H9 (cell line): ENCODE measurements around the gene POLR2A. TPM values are rescaled to one million over a fixed set of nuclear protein-coding genes. Genes with fewer than 3 reads are reported as not detected.
A peak's percentile ranks its signal among the peaks of the same experiment; 100 is the strongest.
"Not testable (repeated sequence)": the region's sequence is repeated elsewhere in the genome, so short reads cannot be mapped to it uniquely, and the experiment has no call there.

Experiments
- DNase-seq: peaks from one replicate; pipeline ENCODE4 v3.0.0-alpha.2; 2017
- H2AFZ ChIP-seq: one replicate; pipeline ENCODE4 v1.6.1; 2013; ENCODE audit warnings: mild to moderate bottlenecking, low read length, control low read depth, moderate library complexity
- H2AK5ac ChIP-seq: 2 replicates; pipeline ENCODE4 v1.6.1; 2013; ENCODE audit warnings: low read length, control low read depth, mixed read lengths; ENCODE audit not compliant: insufficient read length
- H2BK120ac ChIP-seq: one replicate; pipeline ENCODE4 v1.6.1; 2013; ENCODE audit warnings: low read depth, mild to moderate bottlenecking, low read length, control low read depth, inconsistent platforms; ENCODE audit not compliant: poor library complexity, severe bottlenecking
- H2BK12ac ChIP-seq: 2 replicates; pipeline ENCODE4 v1.6.1; 2013; ENCODE audit warnings: low read length, control low read depth, mixed read lengths, low read depth; ENCODE audit not compliant: insufficient read length
- H2BK15ac ChIP-seq: 2 replicates; pipeline ENCODE4 v1.6.1; 2013; ENCODE audit warnings: low read depth, low read length, control low read depth
- H2BK20ac ChIP-seq: one replicate; pipeline ENCODE4 v1.6.1; 2013; ENCODE audit warnings: low read depth, mild to moderate bottlenecking, low read length, control low read depth, inconsistent platforms; ENCODE audit not compliant: poor library complexity, severe bottlenecking
- H2BK5ac ChIP-seq: 2 replicates; pipeline ENCODE4 v1.6.1; 2013; ENCODE audit warnings: low read length, control low read depth, mixed read lengths; ENCODE audit not compliant: insufficient read length
- H3K14ac ChIP-seq: 2 replicates; pipeline ENCODE4 v1.6.1; 2013; ENCODE audit warnings: low read length, control low read depth; ENCODE audit not compliant: insufficient read depth
- H3K18ac ChIP-seq: 2 replicates; pipeline ENCODE4 v1.6.1; 2013; ENCODE audit warnings: low read depth, mild to moderate bottlenecking, mixed read lengths, low read length, control low read depth; ENCODE audit not compliant: insufficient read length
- H3K23ac ChIP-seq: 2 replicates; pipeline ENCODE4 v1.6.1; 2013; ENCODE audit warnings: low read length, control low read depth, mixed read lengths, low read depth; ENCODE audit not compliant: insufficient read length
- H3K23me2 ChIP-seq: 2 replicates; pipeline ENCODE4 v1.6.1; 2013; ENCODE audit warnings: low read depth, mild to moderate bottlenecking, mixed read lengths, low read length, control low read depth; ENCODE audit not compliant: insufficient read length, poor library complexity, severe bottlenecking
- H3K27ac ChIP-seq: 2 replicates; pipeline ENCODE4 v1.5.1; 2013; ENCODE audit warnings: low read length, control low read depth, mixed read lengths, low read depth; ENCODE audit not compliant: insufficient read length
- H3K27me3 ChIP-seq: 2 replicates; pipeline ENCODE4 v1.6.1; 2013; ENCODE audit warnings: low read length, control low read depth, inconsistent platforms; ENCODE audit not compliant: insufficient read depth
- H3K4ac ChIP-seq: 2 replicates; pipeline ENCODE4 v1.6.1; 2013; ENCODE audit warnings: low read depth, mild to moderate bottlenecking, control low read depth, inconsistent platforms, low read length, moderate library complexity
- H3K4me1 ChIP-seq: 2 replicates; pipeline ENCODE4 v1.6.1; 2013; ENCODE audit warnings: low read length, control low read depth, inconsistent platforms; ENCODE audit not compliant: insufficient read depth
- H3K4me2 ChIP-seq: 2 replicates; pipeline ENCODE4 v1.6.1; 2013; ENCODE audit warnings: low read length, control low read depth, mixed read lengths; ENCODE audit not compliant: insufficient read length, insufficient read depth
- H3K56ac ChIP-seq: 2 replicates; pipeline ENCODE4 v1.6.1; 2013; ENCODE audit warnings: low read depth, mild to moderate bottlenecking, mixed read lengths, low read length, control low read depth; ENCODE audit not compliant: insufficient read length
- H3K79me1 ChIP-seq: 2 replicates; pipeline ENCODE4 v1.6.1; 2013; ENCODE audit warnings: low read depth, mild to moderate bottlenecking, moderate library complexity, low read length, control low read depth, inconsistent platforms; ENCODE audit not compliant: insufficient read depth, poor library complexity, severe bottlenecking
- H3K79me2 ChIP-seq: 2 replicates; pipeline ENCODE4 v1.6.1; 2013; ENCODE audit warnings: low read length, control low read depth, inconsistent platforms; ENCODE audit not compliant: insufficient read depth
- H3K9ac ChIP-seq: 2 replicates; pipeline ENCODE4 v1.6.1; 2013; ENCODE audit warnings: low read length, control low read depth, mixed read lengths; ENCODE audit not compliant: insufficient read length; ENCODE audit errors: extremely low read depth
- H3K9me3 ChIP-seq: one replicate; pipeline ENCODE4 v1.6.1; 2013; ENCODE audit warnings: low read depth, low read length, inconsistent platforms; ENCODE audit not compliant: control insufficient read depth
- H3T11ph ChIP-seq: one replicate; pipeline ENCODE4 v1.6.1; 2013; ENCODE audit warnings: mild to moderate bottlenecking, low read length, control low read depth, inconsistent platforms
- H4K20me1 ChIP-seq: one replicate; pipeline ENCODE4 v1.6.1; 2013; ENCODE audit not compliant: control insufficient read depth, insufficient read length, insufficient read depth
- H4K5ac ChIP-seq: 2 replicates; pipeline ENCODE4 v1.6.1; 2013; ENCODE audit warnings: low read depth, mild to moderate bottlenecking, mixed read lengths, low read length, control low read depth; ENCODE audit not compliant: insufficient read length
- H4K8ac ChIP-seq: replicated peaks from 2 replicates; pipeline ENCODE4 v1.6.1; 2013; ENCODE audit warnings: low read length, control low read depth, mixed read lengths, low read depth; ENCODE audit not compliant: insufficient read length
- H4K91ac ChIP-seq: 2 replicates; pipeline ENCODE4 v1.6.1; 2013; ENCODE audit warnings: low read depth, mild to moderate bottlenecking, moderate library complexity, mixed read lengths, low read length, control low read depth; ENCODE audit not compliant: insufficient read length
- H3K27ac Mint-ChIP-seq, 3 experiments: 2 replicates in 2 of 3; 3 replicates in 1 of 3; pipeline ENCODE4 v1.8.0; 2020 to 2021; ENCODE audit warnings: mixed read lengths in 3 of 3, mild to moderate bottlenecking in 1 of 3, moderate library complexity in 1 of 3
- H3K27me3 Mint-ChIP-seq: 2 replicates; pipeline ENCODE4 v1.8.0; 2021; ENCODE audit warnings: low read depth, mild to moderate bottlenecking, moderate library complexity, mixed read lengths
- H3K36me3 Mint-ChIP-seq, 3 experiments: 2 replicates in 2 of 3; 3 replicates in 1 of 3; pipeline ENCODE4 v1.8.0; 2020 to 2021; ENCODE audit warnings: low read depth in 3 of 3, mixed read lengths in 3 of 3; ENCODE audit not compliant: insufficient read depth in 1 of 3
- H3K4me1 Mint-ChIP-seq, 2 experiments: 2 replicates each; pipeline ENCODE4 v1.8.0; 2020; ENCODE audit warnings: mixed read lengths in 2 of 2
- H3K4me3 Mint-ChIP-seq, 2 experiments: 2 replicates in 1 of 2; 3 replicates in 1 of 2; pipeline ENCODE4 v1.8.0; 2020 to 2021; ENCODE audit warnings: mild to moderate bottlenecking in 2 of 2, mixed read lengths in 2 of 2, moderate library complexity in 1 of 2
- H3K9me3 Mint-ChIP-seq, 2 experiments: 2 replicates in 1 of 2; 3 replicates in 1 of 2; pipeline ENCODE4 v1.8.0; 2020; ENCODE audit warnings: mild to moderate bottlenecking in 2 of 2, mixed read lengths in 2 of 2, moderate library complexity in 1 of 2
- CTCF ChIP-seq: fragments of 200-600 bp; sonication (generic); conservative IDR thresholded peaks from 3 replicates; pipeline ENCODE4 v1.8.0; 2021; ENCODE audit warnings: antibody characterized with exemption, mild to moderate bottlenecking
- WGBS: extraction: QIAGEN DNeasy Blood & Tissue Kit; methylation state at CpG from one replicate; pipeline ENCODE4 v1.1.7; 2013; ENCODE audit warnings: missing lambda C conversion rate, low lambda C conversion rate, mixed read lengths; ENCODE audit not compliant: insufficient read length; ENCODE audit errors: extremely low coverage; 5-methylcytosine and 5-hydroxymethylcytosine counted together
- total RNA-seq: library from RNA; stranded (reverse); gene quantifications from 2 replicates; pipeline ENCODE4 v1.2.1, GENCODE V29; 2021

POLR2A gene
- total RNA-seq, 1 experiment from 2014 or later, result 153 TPM

DNA sequence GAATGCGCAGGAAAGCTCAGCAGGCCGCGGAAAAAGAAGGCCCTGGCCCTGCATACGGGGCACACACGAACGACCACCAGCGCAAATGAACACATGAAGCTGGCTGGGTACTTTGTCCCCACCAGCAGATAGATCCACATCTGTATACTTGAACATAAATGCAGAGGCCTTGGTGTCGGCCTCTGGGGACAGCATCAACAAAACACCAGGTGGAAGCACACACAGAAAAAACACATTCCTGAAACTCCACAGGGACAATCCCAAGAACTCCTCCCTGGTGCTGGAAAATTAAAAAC lies 4.1 kb upstream of the POLR2A start:
- Histone ChIP-seq H4K91ac (no peak overlapping the region), H3K27ac (no peak overlapping the region), H3K4me1 (peaks cover 8% of the 10 kb centered on the region; the same call in 1 of the 2 replicates), H3K79me2 (peaks cover 5% of the 10 kb centered on the region; the same call in 1 of the 2 replicates), H3K18ac (peak overlapping the region; percentile 80), H2BK12ac (no peak overlapping the region), H3K4ac (no peak overlapping the region), H4K8ac (no peak overlapping the region), H3K23ac (no peak overlapping the region), H2AK5ac (no peak overlapping the region), H3K9ac (peak overlapping the region; percentile 62), H2BK5ac (no peak overlapping the region), H2BK120ac (no peak overlapping the region), H3K56ac (no peak overlapping the region), H2AFZ (no peak overlapping the region), H3K14ac (peak overlapping the region; percentile 77), H2BK15ac (no peak overlapping the region), H3K9me3 (no peaks in the 10 kb centered on the region), H3K27me3 (no peaks in the 10 kb centered on the region), H2BK20ac (no peak overlapping the region), H3K79me1 (peaks cover 3% of the 10 kb centered on the region), H3K23me2 (peaks cover 12% of the 10 kb centered on the region), H3K4me2 (peak overlapping the region; percentile 89), H4K5ac (peak overlapping the region; percentile 47), H3T11ph (no peak overlapping the region), H4K20me1 (peaks cover 6% of the 10 kb centered on the region)
- H3K27me3 Mint-ChIP-seq, result no peaks in the 10 kb centered on the region; the same call in 1 of the 2 replicates
- WGBS, result no CpG with 5 or more reads among the region's 8 CpGs
- no peaks in the 10 kb centered on the region; a peak in 1 of 5 replicates for H3K9me3 Mint-ChIP-seq
- H3K27ac Mint-ChIP-seq, result peak overlapping the region; percentile 77 to 97 (median 96)
- H3K4me1 Mint-ChIP-seq, result peaks cover 51 to 58% of the 10 kb centered on the region in 2 experiments
- peaks cover 0 to 4% (median 0%) of the 10 kb centered on the region in 3 experiments; a peak in 2 of 7 replicates for H3K36me3 Mint-ChIP-seq
- peak; percentile 53 for DNase-seq
- H3K4me3 Mint-ChIP-seq, result peak overlapping the region; percentile 85 to 97
- TF ChIP-seq CTCF, result no peak

- peaks cover 11% of the 10 kb centered on the region for H3K79me2 ChIP-seq
- not testable (repeated sequence) for H2AFZ ChIP-seq
Measured at GRCh38 chr17:7481275-7481674, 2.9 kb upstream of the POLR2A start, which contains the start of gene SLC35G6. SLC35G6 (plus strand) TSS chr17:7481446; CDS start chr17:7481517, 71 bp downstream.

More at GRCh38 chr17:7481275-7481674, 2.9 kb upstream of the POLR2A start, which contains the start of gene SLC35G6:
- Mint-ChIP-seq H3K4me1 (peaks cover 57 to 67% of the 10 kb centered on the region in 2 experiments), H3K4me3 (peak within 1 kb of the TSS; percentile 85 to 97)
- H3K14ac ChIP-seq, H3K4me2 ChIP-seq, H2BK12ac ChIP-seq, H3K9me3 ChIP-seq, H4K20me1 ChIP-seq, H4K91ac ChIP-seq, H3T11ph ChIP-seq, H2BK20ac ChIP-seq, H3K27me3 Mint-ChIP-seq, H3K56ac ChIP-seq, H3K27ac ChIP-seq, H3K79me1 ChIP-seq, H2AK5ac ChIP-seq, H2BK15ac ChIP-seq, H3K9ac ChIP-seq, H2BK5ac ChIP-seq, H4K5ac ChIP-seq, H3K36me3 Mint-ChIP-seq, H3K23ac ChIP-seq, H2BK120ac ChIP-seq, H4K8ac ChIP-seq, H3K18ac ChIP-seq, DNase-seq, H3K27me3 ChIP-seq, H3K9me3 Mint-ChIP-seq, H3K4ac ChIP-seq, H3K4me1 ChIP-seq, H3K27ac Mint-ChIP-seq: not testable (repeated sequence)
- WGBS, result no CpG with 5 or more reads among the region's 4 CpGs
- H3K23me2 ChIP-seq, result peaks cover 17% of the 10 kb centered on the region
